22Rv1 (cell line): Measurements from ENCODE around the gene ANKS1B.

ENCODE experiments used
- H3K27ac ChIP-seq: fragments of 450-650 bp; 2 replicates; pipeline ENCODE4 v1.5.1; 2017
- CTCF ChIP-seq: fragments of 450-650 bp; IDR thresholded peaks from 2 replicates; pipeline ENCODE4 v1.5.1; 2017; ENCODE audit warnings: mild to moderate bottlenecking
- ZFX ChIP-seq: fragments of 450-650 bp; IDR thresholded peaks from 2 replicates; pipeline ENCODE4 v1.6.1; 2017; ENCODE audit warnings: antibody characterized with exemption, borderline replicate concordance

ANKS1B gene

GRCh38 chr12:99170461-99170860, 814.3 kb downstream of the ANKS1B start:
- TF ChIP-seq ZFX (no peak), CTCF (no peak)
- no peak overlapping the region for H3K27ac ChIP-seq

DNA sequence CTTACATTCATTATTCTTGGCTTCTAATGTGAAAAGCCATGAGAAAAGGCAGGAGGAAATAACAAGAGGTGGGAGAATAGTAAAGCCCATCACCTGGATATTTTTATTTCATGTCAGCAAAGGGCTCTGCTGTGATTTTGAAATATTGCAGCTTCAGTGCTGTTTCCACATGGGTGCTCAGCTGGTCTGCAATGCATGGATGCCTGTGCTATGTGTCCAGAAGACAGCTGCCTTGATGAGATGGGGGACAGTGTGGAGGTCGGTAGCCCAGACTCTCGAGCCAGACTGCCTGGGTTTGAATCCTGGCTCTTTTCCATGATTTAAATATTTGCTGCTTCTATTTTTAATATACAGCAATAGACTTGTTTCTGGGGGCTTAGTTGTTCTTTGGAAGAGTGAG, 814.7 kb downstream of the ANKS1B start:
- TF ChIP-seq CTCF (no peak), ZFX (no peak)
- no peak overlapping the region for H3K27ac ChIP-seq

DNA sequence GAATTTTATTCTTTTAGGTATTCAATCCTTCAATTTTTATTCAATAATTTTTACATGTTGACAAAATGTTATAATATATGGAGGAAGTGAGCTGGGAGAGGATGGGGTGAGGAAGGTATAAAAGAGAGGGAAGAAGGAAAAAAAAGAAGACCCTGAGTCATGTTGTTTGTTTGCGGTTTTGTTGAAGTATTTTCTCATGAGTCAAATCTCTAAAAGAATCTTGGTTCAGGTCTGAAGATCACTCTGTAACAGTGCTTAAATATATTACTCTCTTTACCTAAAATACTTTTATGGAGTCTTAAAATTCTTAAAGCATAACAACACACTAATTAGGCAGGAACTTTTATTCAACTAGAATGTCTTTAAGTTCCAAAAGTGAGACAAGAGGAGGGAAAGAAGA, 826.8 kb downstream of the ANKS1B start:
- no peak overlapping the region for H3K27ac ChIP-seq
- TF ChIP-seq ZFX (no peak), CTCF (no peak)

GRCh38 chr12:99154983-99155336, 829.8 kb downstream of the ANKS1B start:
- no peak overlapping the region for H3K27ac ChIP-seq
- TF ChIP-seq ZFX, result no peak
- TF ChIP-seq CTCF, result no peak

DNA sequence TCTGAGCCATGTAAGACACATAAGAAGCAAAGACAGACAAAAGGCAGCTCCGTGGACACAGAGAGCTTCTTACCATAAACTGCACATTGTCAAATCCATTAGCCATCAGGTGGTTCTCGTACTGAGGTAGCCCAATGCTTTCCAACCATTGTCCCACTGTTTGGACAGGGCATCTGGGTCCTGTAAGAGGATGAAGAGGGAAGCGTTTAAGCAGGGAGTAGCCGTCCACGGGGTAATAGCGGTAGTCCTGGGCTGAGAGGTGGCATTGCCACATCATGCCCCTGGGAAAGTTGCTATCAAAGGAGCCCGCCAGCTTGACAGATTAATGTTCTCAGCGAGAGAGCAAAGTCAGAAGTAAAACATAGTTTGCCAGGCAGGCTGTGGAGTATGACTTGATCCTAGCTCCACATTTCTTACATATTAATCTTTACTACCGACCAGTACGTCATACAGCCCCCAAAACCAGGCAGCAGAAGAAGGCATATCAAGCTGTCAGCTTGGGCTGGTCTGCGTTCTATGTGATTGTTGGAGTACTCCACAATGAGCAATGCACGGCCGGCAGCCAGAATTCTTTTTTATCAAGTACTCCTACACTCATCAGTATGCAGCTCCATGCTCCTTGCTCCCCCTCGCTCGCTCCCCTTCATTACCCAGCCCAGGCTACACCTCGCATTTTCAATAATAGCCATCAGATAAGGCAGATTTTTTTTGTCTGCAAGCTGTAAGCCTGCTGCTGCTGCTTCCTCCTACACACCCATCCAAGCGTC, 830.3 kb downstream of the ANKS1B start:
- H3K27ac ChIP-seq, result no peak overlapping the region
- no peak for TF ChIP-seq ZFX
- TF ChIP-seq CTCF, result no peak

DNA sequence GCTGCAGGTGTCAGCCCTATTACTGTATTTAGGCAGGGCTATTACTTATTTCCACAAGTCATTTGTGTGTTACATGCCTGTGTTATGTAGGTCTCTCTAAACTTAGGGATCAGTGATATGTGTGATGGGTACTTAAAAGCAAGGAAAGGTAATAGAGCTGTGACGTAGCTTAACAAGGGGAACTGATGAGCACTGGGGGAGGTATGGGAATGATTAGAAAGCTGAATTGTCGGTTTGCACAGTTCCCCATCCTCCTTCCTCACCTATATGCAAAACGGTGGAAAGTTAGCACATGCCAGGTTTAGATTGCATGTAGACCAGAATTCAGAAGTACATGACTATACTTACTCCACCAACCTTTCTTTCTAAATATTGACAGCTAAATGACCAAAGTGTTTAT, 831.4 kb downstream of the ANKS1B start:
- no peak for TF ChIP-seq ZFX
- TF ChIP-seq CTCF, result no peak
- H3K27ac ChIP-seq, result no peak overlapping the region

DNA sequence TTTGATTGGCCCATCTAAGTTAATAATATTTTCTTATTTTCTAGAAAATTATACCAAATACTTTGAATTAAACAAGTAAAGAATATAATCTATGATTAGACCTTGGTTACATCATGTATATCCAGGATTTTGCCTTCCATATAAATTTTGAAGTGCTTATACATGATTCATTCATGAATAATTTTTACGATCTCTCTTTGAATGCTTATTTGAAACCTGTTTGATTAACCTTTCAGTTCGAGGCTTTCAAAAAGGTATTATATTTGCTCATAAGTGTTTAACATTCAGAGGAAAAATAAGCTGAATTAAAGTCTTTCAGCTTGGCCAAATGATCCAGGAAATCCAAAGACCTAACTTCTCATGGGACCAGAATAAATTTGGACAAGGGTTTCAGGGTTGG, 832.4 kb downstream of the ANKS1B start:
- no peak overlapping the region for H3K27ac ChIP-seq
- TF ChIP-seq ZFX, result no peak
- TF ChIP-seq CTCF, result no peak
